Measurements from ENCODE around the gene SUSD3. TPM values are rescaled to one million over a fixed set of nuclear protein-coding genes. Genes with fewer than 3 reads are reported as not detected.

The SUSD3 gene
- total and polyA plus RNA-seq, 2 of the 8 experiments (the other 6 are each of a cell fraction or from before 2014, with no cell fraction given): 5.5 to 35.4 TPM

- H3K36me3 ChIP-seq (ENCODE audit: control insufficient read depth in 2 of 4, insufficient read depth in 4 of 4, low read length in 3 of 4): no peaks in the 10 kb centered on the region
- no peaks in the 10 kb centered on the region for H3K27me3 ChIP-seq (replicated peaks in 1 of 4; ENCODE audit: control insufficient read depth in 3 of 4, extremely low read depth in 1 of 4, insufficient read depth in 3 of 4, low read length in 3 of 4)
- H4K20me1 ChIP-seq (replicated peaks in 1 of 2; ENCODE audit: control insufficient read depth in 1 of 2, insufficient read depth in 2 of 2, low read length in 2 of 2): no peaks in the 10 kb centered on the region
- H3K27ac ChIP-seq (ENCODE audit: low read depth, low read length): no peak overlapping the region
- H3K4me2 ChIP-seq (ENCODE audit: insufficient read depth in 1 of 2, low read depth in 2 of 2, low read length in 2 of 2): no peak overlapping the region
- no peak for FAIRE-seq
- H3K14ac ChIP-seq (ENCODE audit: insufficient read length): no peak overlapping the region
- no peak overlapping the region for H3K56ac ChIP-seq (replicated peaks; ENCODE audit: insufficient read length, low read depth, low read length)
- DNase-seq (ENCODE audit: low read depth in 1 of 2, low spot score in 2 of 2): no peak
- no peaks in the 10 kb centered on the region for H3K9me3 ChIP-seq (ENCODE audit: insufficient read depth in 2 of 2, low read depth in 1 of 2, low read length in 1 of 2)
- ChIA-PET CTCF (ENCODE audit: partially characterized antibody) (interaction anchor here (0.7 to 1.1 kb wide), 2 partner anchors 9 to 28 kb away, joined by 3 to 4 read pairs; no protein-coding TSS in a partner anchor), POLR2A (ENCODE audit: partially characterized antibody) (interaction anchor here (0.6 to 1.1 kb wide), 2 partner anchors 12 to 550 kb away, joined by 3 read pairs; no protein-coding TSS in a partner anchor)
- no peak overlapping the region for H3K23ac ChIP-seq (ENCODE audit: insufficient read length)
- H2AK5ac ChIP-seq (ENCODE audit: low read depth, low read length): no peak overlapping the region
- no peaks in the 10 kb centered on the region for H3K23me2 ChIP-seq (ENCODE audit: low read depth, low read length)
- H3K9ac ChIP-seq (replicated peaks in 1 of 4; ENCODE audit: extremely low read depth in 1 of 4, low read depth in 3 of 4, low read length in 3 of 4): no peak overlapping the region
- no peak overlapping the region for H2BK15ac ChIP-seq (ENCODE audit: low read length)
- H4K8ac ChIP-seq (ENCODE audit: extremely low read depth, insufficient read depth, low read length): peak overlapping the region; percentile 11
- H2BK5ac ChIP-seq (ENCODE audit: low read depth, low read length): no peak overlapping the region
- H2BK120ac ChIP-seq (replicated peaks; ENCODE audit: low read depth, low read length): no peak overlapping the region
- H2BK12ac ChIP-seq (ENCODE audit: low read depth, low read length): no peak overlapping the region
- no peak overlapping the region for H4K91ac ChIP-seq (replicated peaks; ENCODE audit: insufficient read length, low read length)
- WGBS, 2 experiments (ENCODE audit: extremely low coverage in 1 of 2, insufficient coverage in 1 of 2, insufficient read length in 1 of 2, insufficient replicate concordance in 2 of 2, low coverage in 1 of 2, low lambda C conversion rate in 2 of 2, missing lambda C conversion rate in 1 of 2): 96% methylated on average over 12 of the region's 12 CpGs; no CpG with 5 or more reads in 1 of the 2 experiments
- no peak overlapping the region for H2BK20ac ChIP-seq (ENCODE audit: low read length)
- H3K4me3 ChIP-seq (ENCODE audit: extremely low read depth in 1 of 4, insufficient read depth in 2 of 4, low read depth in 3 of 4, low read length in 4 of 4): no peak overlapping the region
- no peak overlapping the region for H3K18ac ChIP-seq (ENCODE audit: extremely low read depth, low read length)
- no peak overlapping the region for H2AFZ ChIP-seq (ENCODE audit: low read length)
- H4K5ac ChIP-seq (ENCODE audit: insufficient read length, low read depth, low read length): no peak overlapping the region
- H3K4me1 ChIP-seq (replicated peaks in 1 of 4; ENCODE audit: control insufficient read depth in 3 of 4, insufficient read depth in 4 of 4, low read length in 3 of 4): peaks cover 0 to 2% (median 0%) of the 10 kb centered on the region in 4 experiments; a peak in 1 of 7 replicates
- H3K4ac ChIP-seq (replicated peaks; ENCODE audit: insufficient read length, low read depth, low read length): no peak overlapping the region
- TF ChIP-seq HDAC2 (IDR thresholded peaks at IDR 0.05; ENCODE audit: borderline replicate concordance in 1 of 2, low read depth in 2 of 2, low read length in 2 of 2) (no peak), POLR2A (IDR thresholded peaks at IDR 0.05; ENCODE audit: control extremely low read depth in 1 of 2, low read depth in 2 of 2, low read length in 2 of 2) (no peak), CTCF (IDR thresholded peaks at IDR 0.05; ENCODE audit: control extremely low read depth in 1 of 3, insufficient read depth in 1 of 3, low read depth in 1 of 3, low read length in 3 of 3) (no peak), RBBP5 (IDR thresholded peaks at IDR 0.05; ENCODE audit: borderline replicate concordance, low read depth, low read length) (no peak), KDM4A (IDR thresholded peaks at IDR 0.05; ENCODE audit: low read depth, low read length, severe bottlenecking) (no peak), ATF2 (IDR thresholded peaks at IDR 0.05; ENCODE audit: low read length) (no peak), GTF2F1 (IDR thresholded peaks at IDR 0.05; ENCODE audit: borderline replicate concordance, low read depth, low read length) (no peak)
- no peaks in the 10 kb centered on the region for H3K79me1 ChIP-seq (ENCODE audit: low read depth, low read length)
- H3K79me2 ChIP-seq (ENCODE audit: control insufficient read depth in 1 of 2, insufficient read depth in 2 of 2, low read length in 2 of 2): no peaks in the 10 kb centered on the region
Measured at GRCh38 chr9:93076101-93076791, 17.7 kb downstream of the SUSD3 start.

All from H1 (cell line).